TTC549 (cell line): Measurements from ENCODE around the gene MTX2.

Experiments
- FAIRE-seq: peaks from 2 replicates; lab custom pipeline; 2012; peaks lifted over from hg19 to GRCh38; lab: Jason Lieb, UNC

Gene MTX2

DNA sequence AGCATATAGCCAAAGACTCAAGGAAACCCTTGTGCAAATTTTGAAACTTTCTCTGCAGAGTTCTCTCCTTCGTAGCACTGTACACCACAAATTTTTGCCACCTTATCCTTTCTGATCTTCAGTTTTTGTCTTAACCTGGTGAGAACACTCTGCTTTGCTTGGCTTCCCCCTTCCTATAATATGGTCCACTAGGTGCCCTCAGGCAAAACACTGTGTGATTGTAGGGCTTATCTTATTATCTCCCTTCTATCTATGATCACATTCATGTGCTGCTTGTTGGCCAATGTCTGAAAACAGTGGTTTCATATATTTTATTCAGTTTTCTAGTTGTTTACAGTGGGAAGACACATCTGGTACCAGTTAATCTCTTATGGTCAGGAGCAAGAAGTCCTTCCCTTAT lies 111.1 kb downstream of the MTX2 start:
- FAIRE-seq, result no peak

DNA sequence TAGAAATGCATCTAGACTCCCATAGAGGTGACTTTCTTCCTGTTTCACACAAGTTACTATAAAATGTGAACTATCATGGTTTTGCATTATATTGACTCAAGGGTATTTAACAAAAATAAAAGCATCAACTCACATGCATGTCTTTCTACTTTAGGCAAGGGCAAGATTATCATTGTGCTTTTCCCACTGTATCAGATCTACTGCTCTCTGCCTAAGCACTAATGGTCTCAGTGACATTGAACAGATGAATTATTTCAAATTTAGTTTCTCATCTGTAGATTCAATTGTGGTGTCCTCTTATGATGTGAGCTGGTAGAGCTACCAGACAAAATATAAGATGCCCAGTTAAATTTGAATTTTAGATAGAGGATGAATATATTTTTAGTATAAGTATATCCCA lies 113.9 kb downstream of the MTX2 start:
- no peak for FAIRE-seq

DNA sequence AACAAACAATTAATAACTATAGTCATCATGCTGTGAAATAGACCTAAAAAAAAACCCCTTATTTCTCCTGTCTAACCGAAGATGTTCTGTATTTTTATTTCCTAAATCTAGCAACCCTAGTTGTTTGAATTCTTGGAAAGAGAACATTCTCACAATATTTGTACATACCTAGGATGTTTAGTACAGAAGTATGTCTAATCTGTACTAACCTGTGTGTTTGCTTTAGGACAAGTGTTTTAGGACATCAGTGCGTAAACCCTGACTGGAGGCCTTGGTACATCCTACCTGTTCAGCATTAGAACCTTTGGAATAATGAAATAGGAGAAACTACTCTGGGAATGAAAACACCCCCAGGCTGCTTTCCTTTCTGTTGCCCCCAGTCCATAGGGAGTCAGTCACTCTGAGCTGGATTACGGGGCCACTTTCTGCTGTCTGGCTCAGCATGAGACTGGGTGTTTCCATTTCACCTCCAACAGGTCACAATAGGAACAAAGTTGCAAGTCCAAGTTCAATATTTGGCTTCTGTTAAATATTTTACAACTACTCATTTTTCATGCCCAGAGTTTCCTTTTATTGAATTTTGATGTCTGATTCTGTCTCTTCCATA lies 114.7 kb downstream of the MTX2 start:
- no peak for FAIRE-seq

DNA sequence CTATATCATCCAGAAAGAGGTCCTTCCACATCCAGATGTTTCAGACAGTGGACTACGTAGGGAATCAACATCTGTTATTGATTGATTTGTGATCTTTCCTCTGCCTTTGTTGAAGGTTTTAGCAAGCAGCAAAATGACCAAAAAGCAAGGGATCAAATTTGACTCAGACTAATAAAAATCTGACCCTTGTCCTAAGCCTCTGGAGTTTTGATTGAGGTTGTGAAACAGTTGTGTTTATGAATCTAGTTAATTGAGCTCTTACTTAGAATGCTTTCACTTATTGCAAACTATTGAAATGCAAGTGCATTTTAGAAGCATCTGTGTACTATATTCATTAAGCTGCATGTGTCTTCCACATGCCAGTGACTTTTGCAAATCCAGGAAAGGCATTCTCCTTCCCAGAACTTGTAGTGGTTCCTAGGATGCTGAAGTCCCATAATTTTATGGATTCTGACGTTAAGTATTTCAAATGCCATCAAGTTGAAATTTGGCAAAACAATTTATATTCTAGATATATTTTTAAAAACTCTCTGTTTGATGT lies 116.0 kb downstream of the MTX2 start:
- no peak for FAIRE-seq

- no peak for FAIRE-seq
Observed at GRCh38 chr2:176385838-176386237, 116.6 kb downstream of the MTX2 start.
